GM12874 (cell line): ENCODE data around the gene CCDC47.

Source experiments
- TF ChIP-seq, protein P1 (sequence below): IDR thresholded peaks from 2 replicates; pipeline ENCODE4 v1.5.1; 2011; ENCODE audit warnings: low read depth, mild to moderate bottlenecking, control low read depth, low read length, moderate library complexity; ENCODE audit not compliant: insufficient read depth

Gene CCDC47

DNA sequence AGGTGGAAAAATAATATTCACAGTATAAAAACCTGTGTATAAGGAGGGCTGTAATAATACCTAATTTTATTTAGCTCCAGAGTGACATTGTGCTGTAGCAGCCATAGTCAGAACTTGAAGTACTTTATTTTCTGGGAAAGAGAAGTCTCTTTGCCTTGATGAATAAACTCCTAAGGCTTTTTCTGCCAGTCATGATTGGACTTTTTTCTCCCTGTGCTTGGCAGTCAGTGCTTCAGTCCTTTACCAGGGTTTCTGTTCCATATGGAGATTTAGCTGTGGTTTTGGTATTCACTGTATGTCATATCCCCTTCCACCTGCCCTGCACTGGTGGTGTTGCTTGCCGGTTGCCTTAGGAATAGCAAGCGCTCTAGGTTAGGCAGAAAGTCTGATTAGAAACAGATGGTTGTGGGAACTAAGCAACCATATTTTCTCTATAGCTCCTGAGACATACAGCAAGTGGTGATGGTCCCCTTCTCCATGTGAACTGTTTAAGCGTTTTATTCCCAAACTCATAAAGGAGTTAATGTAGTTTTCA is 25.2 kb upstream of the CCDC47 start:
- TF ChIP-seq, protein P1, sequence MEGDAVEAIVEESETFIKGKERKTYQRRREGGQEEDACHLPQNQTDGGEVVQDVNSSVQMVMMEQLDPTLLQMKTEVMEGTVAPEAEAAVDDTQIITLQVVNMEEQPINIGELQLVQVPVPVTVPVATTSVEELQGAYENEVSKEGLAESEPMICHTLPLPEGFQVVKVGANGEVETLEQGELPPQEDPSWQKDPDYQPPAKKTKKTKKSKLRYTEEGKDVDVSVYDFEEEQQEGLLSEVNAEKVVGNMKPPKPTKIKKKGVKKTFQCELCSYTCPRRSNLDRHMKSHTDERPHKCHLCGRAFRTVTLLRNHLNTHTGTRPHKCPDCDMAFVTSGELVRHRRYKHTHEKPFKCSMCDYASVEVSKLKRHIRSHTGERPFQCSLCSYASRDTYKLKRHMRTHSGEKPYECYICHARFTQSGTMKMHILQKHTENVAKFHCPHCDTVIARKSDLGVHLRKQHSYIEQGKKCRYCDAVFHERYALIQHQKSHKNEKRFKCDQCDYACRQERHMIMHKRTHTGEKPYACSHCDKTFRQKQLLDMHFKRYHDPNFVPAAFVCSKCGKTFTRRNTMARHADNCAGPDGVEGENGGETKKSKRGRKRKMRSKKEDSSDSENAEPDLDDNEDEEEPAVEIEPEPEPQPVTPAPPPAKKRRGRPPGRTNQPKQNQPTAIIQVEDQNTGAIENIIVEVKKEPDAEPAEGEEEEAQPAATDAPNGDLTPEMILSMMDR, result no peak

DNA sequence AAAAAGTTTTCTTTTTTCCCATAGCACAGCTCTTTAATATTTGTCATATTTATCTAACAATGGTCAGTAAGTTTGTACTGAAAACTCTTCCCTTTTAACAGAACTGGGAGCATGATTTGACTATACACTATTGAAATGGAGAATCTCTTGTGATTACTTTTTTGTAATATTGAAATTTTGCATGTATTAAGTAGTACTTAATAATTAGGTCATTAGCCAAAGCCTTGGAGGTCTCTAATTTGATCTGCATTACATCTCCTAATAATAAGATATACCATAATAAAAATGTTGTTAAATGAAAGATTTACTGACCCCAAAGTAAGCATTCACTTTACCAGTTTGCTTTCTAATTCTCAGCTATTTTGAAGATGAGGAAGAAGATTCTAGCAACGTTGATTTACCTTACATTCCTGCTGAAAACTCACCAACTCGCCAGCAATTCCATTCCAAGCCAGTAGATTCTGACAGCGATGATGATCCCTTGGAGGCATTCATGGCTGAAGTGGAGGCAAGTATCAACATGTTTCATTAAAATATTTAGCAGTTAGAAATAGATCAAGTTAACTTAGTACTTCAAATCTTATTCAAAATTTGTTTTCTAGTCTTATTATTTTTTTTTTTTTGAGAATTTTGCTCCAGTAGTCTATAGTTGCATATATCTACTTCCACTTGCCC is 18.8 kb upstream of the CCDC47 start:
- TF ChIP-seq, protein P1, result no peak

DNA sequence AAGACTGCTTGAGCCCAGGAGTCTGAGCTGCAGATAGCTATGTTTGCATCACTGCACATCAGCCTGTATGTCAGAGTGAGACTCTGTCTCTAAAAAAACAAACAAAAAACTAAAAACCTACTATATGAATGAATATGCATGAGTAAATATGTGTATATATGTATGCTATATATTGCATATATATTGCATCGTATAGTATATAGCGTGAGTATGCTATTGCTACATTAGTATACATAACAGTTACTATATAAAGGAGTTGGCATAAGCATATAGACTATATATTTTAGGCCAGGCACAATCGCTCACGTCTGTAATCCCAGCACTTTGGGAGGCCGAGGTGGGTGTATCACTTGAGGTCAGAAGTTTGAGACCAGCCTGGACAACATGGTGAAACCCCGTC is 16.7 kb upstream of the CCDC47 start:
- TF ChIP-seq, protein P1, result no peak

DNA sequence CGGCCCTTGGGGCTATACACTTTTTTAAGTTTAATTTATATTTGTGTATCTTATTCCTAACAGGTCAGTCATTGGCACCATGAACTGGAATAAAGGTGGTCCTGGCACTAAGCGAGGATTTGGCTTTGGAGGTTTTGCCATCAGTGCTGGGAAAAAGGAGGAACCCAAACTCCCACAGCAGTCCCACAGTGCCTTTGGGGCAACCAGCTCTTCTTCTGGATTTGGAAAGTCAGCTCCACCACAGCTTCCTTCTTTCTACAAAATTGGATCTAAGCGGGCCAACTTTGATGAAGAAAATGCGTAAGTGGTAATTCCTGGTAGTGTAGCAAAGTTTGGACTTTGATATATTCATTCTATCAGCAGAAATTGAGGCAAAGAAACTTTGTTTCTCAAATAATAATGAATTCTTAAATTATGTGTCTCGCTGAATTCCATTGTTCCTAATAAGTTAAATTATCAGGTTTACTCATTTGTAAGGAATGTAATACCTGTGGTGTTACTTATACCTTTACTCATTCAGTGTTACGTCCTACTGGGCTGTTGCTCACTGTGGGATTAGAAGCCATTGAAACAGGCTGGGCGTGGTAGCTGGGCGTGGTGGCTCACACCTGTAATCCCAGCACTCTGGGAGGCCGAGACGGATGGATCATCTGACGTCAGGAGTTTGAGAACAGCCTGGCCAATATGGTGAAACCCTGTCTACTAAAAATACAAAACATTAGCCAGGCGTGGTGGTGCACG is 13.7 kb upstream of the CCDC47 start:
- TF ChIP-seq, protein P1, result no peak

DNA sequence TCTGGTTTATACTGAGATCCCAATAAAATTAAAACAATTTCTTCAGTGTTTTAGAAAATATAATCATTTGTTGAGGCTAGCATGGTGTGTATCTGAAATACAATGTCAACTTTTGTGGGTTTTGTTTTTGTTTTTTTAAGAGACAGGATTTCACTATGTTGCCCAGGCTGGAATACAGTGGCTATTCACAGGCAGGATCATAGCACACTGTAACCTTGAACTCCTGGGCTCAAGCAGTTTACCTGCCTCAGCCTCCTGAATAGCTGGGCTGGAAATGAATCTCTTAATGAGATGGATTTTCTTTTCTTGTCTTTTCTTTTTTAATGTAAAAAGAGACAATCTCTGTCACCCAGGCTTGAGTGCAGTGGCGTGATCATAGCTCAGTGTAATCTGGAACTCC is 12.7 kb upstream of the CCDC47 start:
- TF ChIP-seq, protein P1, result no peak

DNA sequence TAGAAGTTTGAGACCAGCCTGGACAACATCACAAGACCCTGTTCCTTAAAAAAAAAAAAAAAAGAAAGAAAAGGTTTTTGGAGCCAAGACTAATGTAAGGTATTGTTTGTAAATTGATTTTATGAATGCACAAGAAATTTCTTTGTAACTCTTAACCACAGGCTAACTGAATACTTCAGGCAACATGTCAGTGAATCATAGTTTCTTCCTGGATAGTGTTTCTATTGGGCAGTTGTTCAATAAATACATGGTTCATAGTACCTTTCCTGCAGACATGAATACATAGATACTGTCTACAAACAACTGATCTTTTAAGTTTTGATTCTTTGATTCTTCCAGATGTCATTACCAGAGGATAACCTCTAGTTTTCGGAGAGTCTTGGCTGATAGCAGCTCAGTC is 12.2 kb upstream of the CCDC47 start:
- TF ChIP-seq, protein P1, result no peak

DNA sequence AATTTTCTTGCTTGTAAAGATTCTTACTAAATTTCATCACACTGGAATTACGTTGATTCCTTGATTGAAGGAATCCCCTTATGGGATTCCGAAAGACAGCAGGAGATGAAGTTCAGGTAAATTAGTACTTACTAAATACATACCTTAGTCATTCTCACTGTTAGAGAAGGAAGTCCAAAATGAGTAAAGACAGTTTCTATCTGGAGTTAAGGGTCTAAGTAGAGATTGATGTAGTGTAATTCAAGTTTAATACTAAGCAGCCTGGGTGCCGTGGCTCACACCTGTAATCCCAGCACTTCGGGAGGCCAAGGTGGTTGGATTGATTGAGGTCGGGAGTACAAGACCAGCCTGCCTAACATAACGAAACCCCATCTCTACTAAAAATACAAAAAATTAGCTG is 10.1 kb upstream of the CCDC47 start:
- TF ChIP-seq, protein P1, result no peak
